ENCODE measurements around the gene SPATA1. TPM values are rescaled to one million over a fixed set of nuclear protein-coding genes. Genes with fewer than 3 reads are reported as not detected.
A peak's percentile ranks its signal among the peaks of the same experiment; 100 is the strongest.

The SPATA1 gene
- total and polyA plus RNA-seq, 2 of the 13 experiments (the other 11 are each of a cell fraction or from before 2014, with no cell fraction given), result 0.70 to 1.4 TPM

- TF ChIP-seq E2F5 (CRISPR knock-in tag; conservative IDR thresholded peaks at IDR 0.05), result no peak; the same call in 1 of the 2 replicates
- no peak; the same call in 1 of the 2 replicates for TF ChIP-seq ZNF547 (CRISPR knock-in tag; IDR thresholded peaks at IDR 0.05)
- TF ChIP-seq SP2 (CRISPR knock-in tag; IDR thresholded peaks at IDR 0.05), result peak; percentile 54; the same call in 1 of the 2 replicates
- TF ChIP-seq SP4 (CRISPR knock-in tag; IDR thresholded peaks at IDR 0.05), result peak; percentile 69
- TF ChIP-seq ZNF780A (CRISPR knock-in tag; IDR thresholded peaks at IDR 0.05), result no peak
- peak; percentile 69; the same call in 1 of the 2 replicates for TF ChIP-seq ZNF761 (CRISPR knock-in tag; conservative IDR thresholded peaks at IDR 0.05)
- TF ChIP-seq ZNF367 (CRISPR knock-in tag; IDR thresholded peaks at IDR 0.05; ENCODE audit: borderline replicate concordance), result no peak
- no peak for TF ChIP-seq ISX (CRISPR knock-in tag; conservative IDR thresholded peaks at IDR 0.05)
- TF ChIP-seq BRD4 (CRISPR knock-in tag; IDR thresholded peaks at IDR 0.05), result no peak
- TF ChIP-seq ZKSCAN5 (CRISPR knock-in tag; IDR thresholded peaks at IDR 0.05), result no peak
- no peak for TF ChIP-seq CCAR2 (optimal IDR thresholded peaks at IDR 0.05; ENCODE audit: low read depth, low read length)
- peak; percentile 14; the same call in 1 of the 2 replicates for TF ChIP-seq PBX3 (CRISPR knock-in tag; IDR thresholded peaks at IDR 0.05; ENCODE audit: borderline replicate concordance)
- no peak for TF ChIP-seq CENPT (CRISPR knock-in tag; IDR thresholded peaks at IDR 0.05; ENCODE audit: low read depth)
- TF ChIP-seq ARNT (IDR thresholded peaks at IDR 0.05), result no peak
- no peak for TF ChIP-seq REXO4 (CRISPR knock-in tag; IDR thresholded peaks at IDR 0.05; ENCODE audit: borderline replicate concordance)
- TF ChIP-seq POLR2AphosphoS2 (IDR thresholded peaks at IDR 0.05; ENCODE audit: low read depth, low read length), result no peak
- TF ChIP-seq ZNF160 (CRISPR knock-in tag; IDR thresholded peaks at IDR 0.05), result 0 out of 2 replicates have a peak, but pooled peaks have one; percentile 48
- TF ChIP-seq NFKBIZ (CRISPR knock-in tag; IDR thresholded peaks at IDR 0.05), result peak; percentile 19; the same call in 1 of the 2 replicates
- peak; percentile 84 for TF ChIP-seq HIVEP1 (CRISPR knock-in tag; IDR thresholded peaks at IDR 0.05)
- TF ChIP-seq ELF3 (CRISPR knock-in tag; IDR thresholded peaks at IDR 0.05), result peak; percentile 6; the same call in 1 of the 2 replicates
- peak; percentile 47; the same call in 1 of the 2 replicates for TF ChIP-seq ZMAT3 (CRISPR knock-in tag; conservative IDR thresholded peaks at IDR 0.05)
- 0 out of 2 replicates have a peak, but pooled peaks have one; percentile 66 for TF ChIP-seq ZNF543 (CRISPR knock-in tag; IDR thresholded peaks at IDR 0.05)
- peak; percentile 69; the same call in 1 of the 2 replicates for TF ChIP-seq ARID4A (CRISPR knock-in tag; IDR thresholded peaks at IDR 0.05; ENCODE audit: borderline replicate concordance)
These were observed at the start of gene SPATA1, which contains the start of gene GNG5 (continued) for GRCh38 chr1:84506002-84506728.
